NOMO-1 (cell line): ENCODE data around the gene C16orf82.
"Not testable (repeated sequence)": the region's sequence is repeated elsewhere in the genome, so short reads cannot be mapped to it uniquely, and the experiment has no call there.

ENCODE experiments used
- DNase-seq, 2 experiments: peaks; one replicate each; lab custom pipeline; 2025; ENCODE audit not compliant: unreplicated experiment in 2 of 2; lab: John Stamatoyannopoulos, UW

The C16orf82 gene

DNA sequence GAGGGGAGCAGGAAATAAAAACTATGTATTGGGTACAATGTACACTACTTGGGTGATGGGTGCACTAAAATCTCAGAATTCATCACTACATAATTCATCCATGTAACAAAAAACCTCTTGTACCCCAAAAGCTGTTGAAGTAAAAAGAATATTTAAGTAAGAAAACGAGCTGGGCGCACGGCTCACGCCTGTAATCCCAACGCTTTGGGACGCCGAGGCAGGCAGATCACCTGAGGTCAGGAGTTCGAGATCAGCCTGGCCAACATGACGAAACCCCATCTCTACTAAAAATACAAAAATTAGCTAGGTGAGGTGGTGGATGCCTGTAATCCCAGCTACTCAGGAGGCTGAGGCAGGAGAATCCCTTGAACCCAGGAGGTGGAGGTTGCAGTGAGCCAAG lies 19.3 kb downstream of the C16orf82 start:
- DNase-seq, result not testable (repeated sequence)

DNA sequence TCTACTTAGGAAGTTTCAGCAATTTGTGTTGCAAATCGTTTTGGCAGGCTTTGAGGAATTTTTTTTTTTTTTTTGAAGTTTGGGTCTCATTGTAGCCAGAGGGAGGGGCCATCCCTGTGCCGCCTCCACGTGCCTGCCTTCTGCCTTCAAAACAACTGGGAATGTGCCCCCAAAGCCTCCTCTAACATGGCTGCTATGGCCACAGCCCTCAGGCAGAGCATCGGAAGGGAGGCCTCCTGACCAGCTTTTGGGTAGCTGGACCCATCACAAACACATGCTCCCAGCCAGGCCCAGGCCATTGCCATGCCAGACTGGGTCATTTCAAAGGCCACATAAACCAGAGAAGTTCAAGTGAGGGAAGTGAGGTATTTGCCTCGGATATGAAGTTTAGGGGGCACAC lies 21.5 kb downstream of the C16orf82 start:
- no peak for DNase-seq

DNA sequence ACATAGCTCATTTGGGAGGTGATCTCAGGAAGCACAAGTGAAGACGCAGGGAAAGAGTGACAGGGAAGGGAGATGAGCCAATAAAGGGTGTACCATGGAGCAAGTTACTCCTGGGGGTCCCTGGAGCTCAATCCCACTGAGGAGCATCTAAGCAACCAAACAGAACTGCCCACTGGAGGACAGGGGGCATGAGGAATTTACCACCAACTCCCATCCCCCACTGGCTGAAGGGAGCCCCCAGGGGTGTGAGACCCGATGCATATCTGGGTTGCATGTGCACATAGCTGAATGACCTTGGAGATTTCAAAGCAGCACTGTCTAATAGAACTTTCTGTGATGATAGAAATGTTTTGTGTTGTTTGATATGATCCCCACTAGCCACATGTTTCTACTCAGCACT lies 29.6 kb downstream of the C16orf82 start:
- no peak for DNase-seq

DNA sequence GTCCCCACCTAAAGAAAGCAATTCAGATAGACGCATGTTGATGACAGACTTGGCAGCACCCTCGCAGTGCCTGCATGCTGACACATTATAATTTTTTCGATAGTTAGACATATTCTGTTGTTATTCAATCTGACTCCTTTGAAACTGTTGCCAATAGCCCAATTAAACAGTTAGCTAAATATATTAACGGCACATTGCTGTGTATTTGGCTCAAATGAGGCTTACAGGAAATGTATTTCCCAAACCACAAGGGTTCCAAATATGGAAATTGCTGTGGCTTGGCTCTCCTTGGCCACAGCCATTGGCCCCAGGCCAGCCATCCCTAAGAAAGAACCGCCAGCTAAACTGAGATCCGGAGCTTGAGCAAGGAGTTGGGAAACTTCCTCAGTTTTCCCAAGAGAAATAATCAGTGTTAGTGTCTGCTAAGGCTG lies 31.1 kb downstream of the C16orf82 start:
- no peak for DNase-seq

DNA sequence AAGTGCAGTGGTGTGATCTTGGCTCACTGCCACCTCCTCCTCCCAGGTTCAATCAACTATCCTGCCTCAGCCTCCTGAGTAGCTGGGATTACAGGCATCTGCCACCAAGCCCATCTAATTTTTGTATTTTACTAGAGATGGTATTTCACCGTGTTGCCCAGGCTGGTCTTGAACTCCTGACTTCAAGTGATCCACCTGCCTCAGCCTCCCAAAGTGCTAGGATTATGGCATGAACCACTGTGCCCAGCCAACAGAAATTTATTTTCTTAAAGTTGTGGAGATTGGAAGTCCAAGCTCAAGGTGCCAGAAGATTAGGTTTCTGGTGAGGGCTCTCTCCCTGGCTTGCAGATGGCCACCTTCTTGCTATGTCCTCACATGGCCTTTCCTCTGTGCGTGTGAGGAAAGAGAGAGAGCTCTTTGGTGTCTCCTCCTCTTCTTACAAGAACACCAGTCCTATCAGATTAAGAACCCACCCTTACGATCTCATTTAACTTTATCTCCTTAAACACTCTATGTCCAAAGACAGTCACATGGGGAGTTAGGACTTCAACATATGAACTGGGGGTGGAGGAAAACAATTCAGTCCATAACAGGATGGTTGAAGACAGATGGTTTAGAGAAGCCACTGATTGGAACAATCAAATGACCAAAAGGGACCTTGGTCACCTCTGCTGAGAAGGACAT lies 31.8 kb downstream of the C16orf82 start:
- DNase-seq, result no peak

DNA sequence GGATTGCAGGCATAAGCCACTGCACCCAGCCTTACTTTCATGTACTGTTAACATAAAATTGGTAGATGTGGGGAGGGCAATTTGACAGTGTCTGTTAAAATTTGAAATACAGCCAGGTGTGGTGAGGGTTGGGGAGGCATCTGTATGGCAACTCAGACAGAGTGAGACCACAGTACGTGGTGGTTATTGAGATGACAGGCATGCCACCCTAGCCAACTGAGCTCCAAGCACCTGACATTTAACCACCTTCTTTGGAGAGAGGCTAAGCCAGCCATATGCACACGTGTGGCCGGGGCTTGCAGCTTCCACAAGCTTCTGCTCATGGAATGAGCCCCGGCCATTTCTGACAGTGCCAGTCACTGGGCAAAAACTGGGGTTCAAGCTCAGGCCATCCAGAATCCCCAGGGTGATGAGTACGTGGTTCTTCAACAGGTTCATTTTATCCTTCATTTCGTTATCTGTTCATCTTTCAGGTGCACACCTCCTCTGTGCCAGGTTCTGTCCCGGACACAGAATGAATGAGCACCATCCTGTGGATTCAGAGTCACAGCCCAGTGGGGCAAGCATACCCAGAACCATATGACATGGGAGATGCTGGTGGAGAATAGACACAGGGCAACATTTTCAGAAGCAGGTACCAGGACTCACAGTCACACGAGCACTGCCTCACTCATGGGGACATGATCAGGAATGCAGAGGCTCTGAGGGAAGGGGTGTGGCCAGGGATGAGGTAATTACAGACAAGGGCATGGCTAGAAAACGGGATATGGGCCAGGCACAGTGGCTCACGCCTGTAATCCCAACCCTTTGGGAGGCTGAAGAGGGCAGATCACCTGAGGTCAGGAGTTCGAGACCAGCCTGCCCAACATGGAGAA lies 36.2 kb downstream of the C16orf82 start:
- no peak for DNase-seq

DNA sequence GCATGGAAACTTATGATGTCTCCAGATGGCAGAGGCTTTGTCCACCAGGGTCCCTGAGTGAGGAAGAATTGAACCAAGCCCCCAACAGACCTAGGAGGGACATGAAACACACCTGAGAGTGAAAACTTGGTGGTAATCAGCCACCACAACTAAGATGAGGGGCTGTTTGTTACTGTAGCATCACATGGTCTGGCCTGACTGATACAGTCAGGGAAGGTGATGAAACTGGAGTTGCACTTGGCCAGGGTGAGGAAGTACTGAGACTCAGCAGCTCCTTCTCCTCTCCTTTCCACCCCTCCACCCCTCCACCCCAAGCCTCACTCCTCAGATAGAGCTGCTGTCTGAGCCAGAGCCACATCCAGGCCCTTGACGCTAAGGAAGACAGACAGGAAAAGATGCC lies 37.2 kb downstream of the C16orf82 start:
- no peak for DNase-seq

DNA sequence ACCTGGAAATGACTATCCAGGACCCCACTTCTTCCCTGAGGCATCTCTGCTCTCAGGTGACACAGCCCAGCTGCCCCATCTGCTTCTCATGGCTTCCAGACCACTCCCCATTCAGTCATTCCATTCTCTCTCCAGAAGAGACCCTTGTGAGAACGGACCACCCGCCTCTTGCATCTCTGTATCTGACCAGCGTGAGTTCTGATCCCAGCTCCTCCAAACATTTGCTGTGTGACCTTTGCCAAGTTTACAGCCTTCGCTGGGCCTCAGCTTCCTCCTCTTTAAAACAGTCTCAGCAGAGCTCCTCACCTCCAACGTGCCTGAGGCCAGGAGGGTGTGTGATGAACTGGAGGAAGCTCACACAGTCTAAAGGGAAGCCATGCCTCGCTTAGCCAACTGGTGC lies 39.6 kb downstream of the C16orf82 start:
- DNase-seq, result no peak

DNA sequence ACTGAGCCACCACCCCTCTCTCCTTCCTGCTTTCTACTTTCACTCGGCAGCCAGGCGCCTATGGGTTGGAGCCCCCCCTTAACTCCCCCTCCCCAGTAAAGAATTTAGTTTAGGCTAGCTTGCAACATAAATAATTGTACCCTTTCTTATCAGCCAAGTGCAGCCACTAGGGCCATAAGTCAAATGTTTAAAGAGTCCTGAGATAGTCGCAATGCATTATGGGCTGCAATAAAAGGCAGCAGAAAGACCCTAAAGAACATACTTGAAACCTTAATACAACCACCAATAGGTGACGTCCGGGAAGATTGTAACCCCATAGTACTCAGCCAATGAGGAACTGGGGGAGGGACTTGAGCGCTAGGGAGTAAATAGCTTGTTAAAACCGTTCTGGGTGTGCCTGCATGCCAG lies 40.5 kb downstream of the C16orf82 start:
- no peak for DNase-seq

DNA sequence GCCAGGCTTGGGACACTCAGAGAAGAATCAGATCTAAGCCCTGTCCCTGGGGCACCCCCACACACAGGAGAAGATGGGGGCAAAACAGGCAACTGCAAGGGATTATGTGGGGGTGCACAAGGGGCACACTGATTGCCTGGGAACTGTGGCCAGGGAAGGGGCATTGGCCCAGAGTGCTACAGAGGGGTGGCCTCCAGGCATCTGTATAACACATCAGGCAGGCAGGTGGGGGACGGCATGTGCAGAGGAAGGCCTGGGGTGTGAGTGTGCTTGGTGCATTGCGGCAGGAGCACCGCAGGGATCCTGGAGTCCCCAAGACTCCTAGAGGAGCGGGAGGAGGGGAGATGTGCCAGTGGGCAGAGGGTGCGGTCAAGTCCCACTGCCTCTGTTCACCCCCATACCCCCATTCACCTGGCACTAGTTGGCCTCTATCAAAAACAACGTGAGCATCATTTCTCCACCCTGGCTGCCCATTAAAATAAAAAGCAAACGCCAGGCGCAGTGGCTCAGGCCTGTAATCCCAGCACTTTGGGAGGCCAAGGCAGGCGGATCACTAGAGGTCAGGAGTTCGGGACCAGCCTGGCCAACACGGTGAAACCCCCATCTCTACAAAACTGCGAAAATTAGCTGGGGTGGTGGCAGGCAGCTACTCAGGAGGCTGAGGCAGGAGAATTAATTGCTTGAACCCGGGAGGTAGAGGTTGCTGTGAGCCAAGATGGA lies 41.5 kb downstream of the C16orf82 start:
- DNase-seq, result no peak

DNA sequence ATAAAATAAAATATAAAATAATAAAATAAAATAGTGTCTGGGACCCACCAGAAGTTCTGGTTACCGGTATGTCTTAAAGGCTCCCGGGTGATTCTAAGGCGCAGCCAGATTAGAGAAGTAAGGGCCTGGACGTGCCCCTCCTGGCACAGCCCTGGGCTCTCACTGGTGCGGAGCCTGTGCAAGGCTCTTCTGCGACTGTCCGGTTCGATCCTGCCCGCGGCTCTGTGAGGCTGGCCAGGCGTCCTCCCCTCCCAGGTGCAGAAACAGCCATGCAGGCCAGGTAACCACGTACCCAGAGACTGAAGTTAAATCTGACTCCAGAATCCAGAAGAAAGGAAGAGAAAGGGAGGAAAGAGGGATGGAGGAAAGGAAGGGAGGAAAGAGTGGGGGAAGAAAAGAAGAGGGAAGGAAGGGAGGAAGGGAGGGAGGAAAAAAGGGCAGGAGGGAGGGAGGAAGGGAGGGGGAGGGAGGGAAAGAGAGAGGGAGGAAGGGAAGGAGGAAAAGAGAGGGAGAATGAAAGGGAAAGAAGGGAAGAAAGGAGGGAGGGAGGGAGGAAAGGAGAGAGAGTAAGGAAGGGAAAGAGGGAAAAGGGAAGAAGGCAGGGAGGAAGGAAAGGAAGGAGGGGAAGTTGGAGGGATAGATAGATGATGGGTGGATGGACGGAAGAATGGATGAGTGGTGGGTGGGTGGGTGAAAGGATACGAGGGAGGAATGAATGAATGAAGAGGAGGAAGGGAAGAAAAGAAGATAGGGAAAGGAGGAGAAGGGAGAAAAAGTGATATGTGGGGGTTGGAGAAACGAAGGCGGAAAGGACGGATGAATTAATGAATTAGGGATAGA lies 42.3 kb downstream of the C16orf82 start:
- no peak for DNase-seq

DNA sequence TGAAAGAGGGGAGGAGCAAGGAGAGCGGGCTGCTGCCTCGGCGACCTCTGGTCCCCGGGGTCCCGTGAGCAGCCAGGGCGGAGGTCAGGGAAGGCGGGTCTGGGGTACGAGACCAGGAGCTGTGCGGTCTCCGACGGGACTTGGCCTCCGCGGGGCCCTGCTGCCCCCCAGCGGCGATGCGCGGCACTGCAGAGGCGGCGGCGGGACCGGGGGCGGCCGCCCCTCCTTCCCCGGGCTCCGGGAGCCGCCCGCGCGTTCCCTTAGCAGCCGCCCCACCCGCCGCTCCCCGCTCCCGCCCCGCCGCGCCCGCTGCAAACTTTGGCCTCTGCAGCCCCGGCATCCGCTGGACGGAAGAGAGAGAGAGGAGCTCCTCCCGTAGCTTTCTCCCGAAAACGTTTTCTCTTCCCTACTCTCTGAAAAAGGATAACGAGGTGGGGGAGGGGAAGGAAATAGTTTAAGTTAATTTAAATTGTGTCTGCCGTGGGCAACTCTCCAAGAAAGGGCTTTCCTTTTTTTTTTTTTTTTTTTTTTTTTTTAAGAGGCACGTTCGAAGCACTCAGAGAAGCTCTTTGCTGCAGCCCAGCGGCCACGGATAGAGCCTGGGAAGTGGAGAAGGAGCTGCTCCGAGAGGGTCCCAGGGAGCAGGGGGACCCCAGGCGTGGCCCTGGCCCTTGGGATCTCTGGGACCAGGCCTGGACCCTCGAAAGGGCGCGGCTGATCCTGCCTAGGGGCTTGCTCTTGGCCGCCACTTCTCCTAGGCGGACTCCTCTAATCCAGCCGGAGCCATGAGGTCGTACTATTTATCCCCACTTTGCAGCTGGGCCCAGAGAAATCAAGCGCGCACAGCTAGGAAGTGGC lies 43.2 kb downstream of the C16orf82 start:
- peak; percentile 46 to 54 for DNase-seq

DNA sequence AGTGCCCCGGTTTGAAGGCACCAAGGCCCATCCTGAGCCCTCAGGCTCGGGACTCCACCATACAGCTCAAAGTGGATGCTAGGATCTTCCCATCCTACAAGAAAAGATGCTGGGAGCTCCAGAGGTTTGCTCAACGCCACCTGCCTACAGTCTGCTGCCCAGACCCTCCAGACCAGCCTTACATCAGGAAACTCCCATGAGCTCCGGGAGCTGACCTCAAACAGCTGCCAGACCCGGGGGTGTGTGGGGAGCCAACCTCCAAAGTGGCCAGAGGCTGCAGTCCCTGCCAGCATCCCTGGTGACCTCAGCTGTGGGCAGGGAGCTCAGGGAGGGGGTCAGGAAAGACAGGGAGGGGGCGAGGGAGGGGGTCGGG lies 43.8 kb downstream of the C16orf82 start:
- no peak for DNase-seq

DNA sequence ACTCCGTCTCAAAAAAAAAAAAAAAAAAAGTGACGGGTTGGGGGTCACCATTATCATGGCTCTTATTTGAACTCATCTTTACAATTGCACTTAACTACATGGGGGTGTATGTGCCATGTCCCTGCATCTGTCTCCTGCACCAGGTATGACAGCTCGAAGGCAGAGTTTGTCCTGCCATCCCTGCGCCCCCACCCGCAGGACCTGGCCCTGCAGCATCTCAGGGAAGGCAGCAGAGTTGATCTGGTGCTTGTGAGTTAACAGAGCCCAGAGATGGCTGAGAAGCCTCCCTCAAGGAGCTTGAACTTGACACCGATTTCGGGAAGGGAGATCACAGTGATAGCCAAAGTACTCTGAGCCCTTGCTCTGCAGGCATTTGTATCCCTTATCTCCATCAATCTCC lies 44.8 kb downstream of the C16orf82 start:
- no peak for DNase-seq

DNA sequence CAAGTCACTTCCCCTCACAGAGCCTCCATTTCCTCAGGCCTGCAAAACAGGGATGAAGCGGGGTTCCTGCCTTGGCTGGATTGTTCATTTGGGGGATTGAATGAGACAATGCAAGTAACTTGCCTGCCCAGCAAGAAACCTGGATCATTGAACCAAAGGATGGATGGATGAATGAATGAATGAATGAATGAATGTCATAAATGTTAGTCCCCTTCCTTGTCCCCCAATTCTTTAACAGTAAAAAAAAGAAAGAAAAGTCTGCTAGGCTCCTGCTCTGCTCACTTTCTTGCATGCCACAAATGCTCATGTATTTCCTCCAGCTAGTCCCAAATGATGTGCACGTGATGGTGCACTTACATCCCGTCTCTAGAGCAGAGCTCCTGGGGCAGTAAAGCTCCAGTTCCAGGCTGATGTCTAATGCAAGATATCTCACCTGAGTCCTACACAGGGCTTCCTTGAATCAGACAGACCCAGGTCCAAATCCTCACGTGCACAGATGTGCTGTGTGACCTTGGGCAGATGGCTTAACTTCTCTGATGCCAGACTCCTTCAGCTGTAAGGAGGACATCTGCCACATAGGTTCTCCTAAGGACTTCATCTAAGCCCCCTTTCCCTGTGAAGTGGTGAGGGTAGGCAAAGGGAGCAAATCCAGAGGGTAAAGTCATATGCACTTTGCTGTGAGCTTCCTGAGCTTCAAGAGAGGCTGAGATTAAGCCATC lies 45.5 kb downstream of the C16orf82 start:
- DNase-seq, result no peak

DNA sequence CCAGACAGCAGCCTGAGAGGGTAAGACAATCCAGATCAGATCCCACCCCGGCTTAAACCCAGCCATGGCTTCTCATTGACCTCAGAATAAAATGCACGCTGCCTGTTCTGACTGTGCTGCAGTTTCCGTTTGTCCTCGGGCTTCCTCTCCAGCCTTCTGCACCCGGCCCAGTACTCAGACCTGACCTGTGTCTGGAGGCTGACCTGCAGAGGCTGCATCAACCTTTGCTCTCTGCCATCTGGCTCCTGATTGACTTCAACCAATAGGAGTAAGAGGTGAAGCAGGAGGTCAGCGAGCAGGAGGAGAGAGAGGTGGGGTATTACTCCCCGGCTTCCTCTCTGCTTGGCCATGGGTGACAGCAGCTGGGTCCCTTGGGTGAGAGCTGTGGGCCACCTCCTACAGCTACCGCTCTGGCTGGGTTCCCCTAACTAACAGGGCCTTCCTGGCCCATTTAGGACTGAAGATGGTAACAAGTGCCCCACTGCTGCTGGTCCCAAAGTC lies 46.7 kb downstream of the C16orf82 start:
- no peak for DNase-seq

DNA sequence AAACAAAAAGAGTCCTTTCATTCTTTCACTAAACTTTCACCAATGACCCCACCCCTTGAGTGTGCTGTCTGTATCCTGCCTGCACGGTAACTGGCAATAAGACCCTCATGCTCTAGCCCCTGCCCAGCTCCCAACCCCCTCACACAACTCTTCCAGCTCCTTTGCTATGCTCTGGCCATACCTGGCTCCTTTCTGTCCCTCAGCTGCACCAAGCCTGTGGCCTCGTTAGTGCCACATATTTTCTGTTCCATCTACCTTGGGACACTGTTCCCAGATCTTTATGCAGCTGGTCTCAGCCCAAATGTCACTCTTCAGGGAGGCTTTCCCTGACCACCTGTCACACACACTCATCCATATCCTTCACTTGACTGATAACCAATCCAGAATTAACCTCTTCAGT lies 47.3 kb downstream of the C16orf82 start:
- DNase-seq, result no peak

DNA sequence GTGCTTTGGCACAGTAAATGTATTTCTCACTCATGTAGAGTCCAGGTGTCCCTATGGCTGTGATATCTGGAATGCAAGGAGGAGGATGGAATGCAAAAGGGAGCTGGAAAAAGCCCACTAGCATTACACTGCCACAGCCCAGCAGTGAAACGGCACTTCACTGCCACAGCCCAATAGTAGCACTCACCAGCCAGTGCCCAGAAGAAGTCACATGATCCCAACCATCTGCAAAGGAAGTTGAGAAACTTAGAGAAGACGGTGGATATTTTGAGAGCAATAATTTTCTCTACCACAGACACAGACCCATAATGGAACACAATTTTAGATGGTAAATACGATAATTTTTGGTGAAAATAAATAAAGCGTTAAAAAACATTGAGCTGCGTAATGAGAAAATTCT lies 51.8 kb downstream of the C16orf82 start:
- DNase-seq, result peak; percentile 55 to 74
